CD4-positive, alpha-beta T cell treated with Interleukin-21 for 1 hour (primary cell): Measurements from ENCODE around the gene COPS8.

Experiments used
- DNase-seq: peaks from one replicate; pipeline ENCODE4 v3.0.0-alpha.2; 2020

The COPS8 gene

GRCh38 chr2:237132799-237133198, 47.1 kb downstream of the COPS8 start:
- no peak for DNase-seq

DNA sequence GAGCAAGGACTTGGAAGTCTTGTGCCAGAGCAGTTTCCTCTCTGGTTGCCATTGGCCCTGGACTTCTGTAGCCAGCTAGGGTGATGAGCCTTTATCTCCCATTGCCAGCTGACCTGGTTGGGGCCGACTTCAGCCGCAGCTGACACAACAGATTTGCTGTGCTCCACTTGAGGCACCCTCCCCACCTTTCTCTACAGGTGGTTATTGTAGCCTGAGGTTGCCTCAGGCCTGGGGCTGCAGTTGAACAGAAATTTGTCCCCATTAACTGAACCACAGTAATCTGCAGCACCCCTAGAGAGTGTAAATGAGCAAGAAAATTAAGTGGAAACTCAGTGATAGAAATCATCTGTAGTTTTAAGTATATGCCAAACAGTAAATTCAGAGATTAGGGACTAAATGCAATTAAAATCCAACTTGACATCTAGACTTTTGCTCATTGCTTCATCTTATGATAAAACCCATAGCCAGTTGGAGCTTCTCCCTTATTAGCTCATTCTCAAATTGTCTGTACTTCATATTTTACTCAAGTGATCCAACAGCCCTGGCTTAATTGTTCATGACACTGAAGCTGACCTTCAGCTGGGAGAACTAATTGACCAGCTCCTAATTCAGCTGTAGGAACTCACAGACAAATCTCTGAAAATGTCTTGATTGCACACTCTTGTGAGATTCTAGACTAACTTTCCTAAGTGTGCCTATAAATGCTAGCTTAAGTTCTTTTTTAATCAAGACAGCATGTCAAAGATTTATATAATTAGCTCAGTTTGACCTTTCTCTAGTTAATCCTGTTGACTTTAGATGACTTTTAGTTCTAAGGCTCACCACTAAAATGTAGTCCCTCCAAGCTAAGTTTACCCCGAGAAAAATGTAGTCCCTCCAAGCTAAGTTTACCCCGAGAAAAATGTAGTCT, 48.9 kb downstream of the COPS8 start:
- DNase-seq = no peak

GRCh38 chr2:237136824-237137223, 51.1 kb downstream of the COPS8 start:
- DNase-seq = no peak

- DNase-seq = no peak
Observed at GRCh38 chr2:237137626-237138323, 52.1 kb downstream of the COPS8 start.

DNA sequence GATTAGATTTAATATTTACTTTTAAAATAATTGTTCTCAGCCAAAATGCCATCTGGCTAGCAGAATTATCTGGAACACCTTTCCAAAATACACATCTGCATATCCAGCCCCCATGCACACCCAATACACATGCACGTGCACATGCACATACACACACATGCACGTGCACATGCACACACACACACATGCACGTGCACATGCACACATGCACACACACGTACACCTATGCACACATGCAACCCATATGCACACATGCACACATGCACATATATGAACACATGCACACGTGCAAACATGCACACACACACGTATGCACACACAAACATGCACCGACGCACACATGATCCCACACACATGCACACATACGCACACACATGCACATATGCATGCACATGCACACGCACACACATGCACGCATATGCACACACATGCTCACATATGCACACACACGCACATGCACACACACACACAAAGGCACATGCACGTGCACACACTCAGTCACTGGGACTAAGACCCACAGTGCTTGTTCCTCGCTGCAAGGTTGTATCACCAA, 53.5 kb downstream of the COPS8 start:
- DNase-seq = no peak

DNA sequence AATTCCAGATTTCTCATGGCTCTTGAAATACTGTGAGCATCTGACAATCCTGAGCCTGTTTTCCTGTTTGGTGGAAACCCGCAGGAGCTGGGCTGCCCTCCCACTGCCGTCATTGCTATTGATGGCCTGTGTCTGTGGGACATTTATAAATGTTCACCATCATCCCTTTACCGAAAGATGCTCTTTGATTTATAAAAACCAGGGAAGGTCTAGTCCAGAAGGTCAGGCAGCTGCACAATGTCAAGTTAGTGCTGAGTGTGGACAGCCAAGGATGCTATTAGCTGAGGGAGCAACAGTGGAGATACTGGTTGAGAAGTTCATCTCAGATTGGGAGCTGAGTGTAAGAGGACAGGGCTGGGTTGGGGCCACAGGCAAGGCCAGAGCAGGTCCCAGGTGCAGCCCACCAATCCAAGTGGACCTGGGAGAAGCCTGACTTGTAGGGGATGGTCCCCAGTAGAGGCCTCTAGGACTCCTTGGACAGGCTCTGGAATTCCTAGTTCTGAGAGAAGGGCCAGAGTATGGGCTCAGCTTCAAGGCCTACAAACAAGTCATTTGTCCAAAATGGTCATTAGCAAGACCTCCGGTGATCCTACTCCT, 55.1 kb downstream of the COPS8 start:
- no peak for DNase-seq

DNA sequence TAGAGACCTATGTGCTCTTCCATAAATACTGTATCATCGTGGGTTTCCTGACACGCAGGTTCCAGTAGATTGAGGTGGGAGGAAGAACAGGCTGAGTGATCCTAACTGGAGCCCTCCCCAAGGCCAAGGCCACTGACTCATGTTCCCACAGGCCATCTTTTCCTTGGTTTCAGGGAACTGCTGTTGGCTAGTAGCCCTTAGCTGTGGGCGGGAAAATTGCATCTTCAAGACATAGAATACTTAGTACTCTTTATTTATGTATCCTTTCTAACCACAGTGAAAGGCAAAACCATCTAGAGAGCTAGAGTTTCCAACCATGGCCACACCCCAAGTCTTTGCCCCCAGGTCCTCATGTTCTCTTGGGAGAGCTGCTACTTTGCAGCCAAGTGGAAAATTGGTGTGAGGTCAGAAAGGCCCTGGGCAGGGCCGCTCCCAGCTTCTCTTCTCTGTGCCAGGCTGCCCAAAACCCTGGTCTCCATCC, 55.9 kb downstream of the COPS8 start:
- DNase-seq = no peak

DNA sequence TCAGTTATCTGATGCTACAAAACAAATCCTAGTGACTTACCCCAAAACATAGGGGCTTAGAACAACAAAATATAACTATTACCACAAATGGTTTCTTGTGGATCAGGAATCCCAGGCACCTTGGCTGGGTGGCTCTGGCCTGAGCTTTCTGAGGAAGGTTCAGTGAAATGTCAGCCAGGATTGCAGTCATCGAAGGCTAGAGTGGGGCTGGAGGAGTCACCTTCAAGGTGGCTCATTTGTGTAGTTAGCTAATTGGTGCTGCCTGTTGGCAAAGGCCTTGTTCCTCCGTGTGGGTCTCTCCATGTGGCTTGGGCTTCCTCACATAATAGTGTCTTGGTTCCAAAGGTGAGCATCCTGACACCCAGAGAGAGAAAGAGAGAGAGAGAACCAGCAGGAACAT, 57.4 kb downstream of the COPS8 start:
- DNase-seq = no peak

GRCh38 chr2:237143676-237144440, 58.2 kb downstream of the COPS8 start:
- no peak for DNase-seq

- no peak for DNase-seq
Observed at GRCh38 chr2:237144516-237144915, 58.8 kb downstream of the COPS8 start.

DNA sequence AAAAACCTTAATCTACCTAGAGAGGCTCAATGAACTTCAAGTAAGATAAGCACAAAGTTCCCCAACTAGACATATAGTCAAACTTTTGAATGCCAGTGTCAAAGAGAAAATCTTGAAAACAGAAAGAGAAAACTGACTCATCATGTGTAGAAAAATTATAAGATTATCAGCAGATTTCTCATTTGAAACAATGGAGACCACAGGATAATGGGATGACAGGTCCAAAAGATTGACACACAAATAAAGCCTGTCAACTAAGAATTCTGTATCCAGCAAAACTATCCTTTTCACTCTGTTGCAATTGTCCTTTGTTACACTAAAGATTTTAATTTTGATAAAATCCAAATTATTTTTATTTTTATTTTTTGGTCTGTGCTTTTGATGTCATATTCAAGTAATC, 61.6 kb downstream of the COPS8 start:
- DNase-seq = no peak

DNA sequence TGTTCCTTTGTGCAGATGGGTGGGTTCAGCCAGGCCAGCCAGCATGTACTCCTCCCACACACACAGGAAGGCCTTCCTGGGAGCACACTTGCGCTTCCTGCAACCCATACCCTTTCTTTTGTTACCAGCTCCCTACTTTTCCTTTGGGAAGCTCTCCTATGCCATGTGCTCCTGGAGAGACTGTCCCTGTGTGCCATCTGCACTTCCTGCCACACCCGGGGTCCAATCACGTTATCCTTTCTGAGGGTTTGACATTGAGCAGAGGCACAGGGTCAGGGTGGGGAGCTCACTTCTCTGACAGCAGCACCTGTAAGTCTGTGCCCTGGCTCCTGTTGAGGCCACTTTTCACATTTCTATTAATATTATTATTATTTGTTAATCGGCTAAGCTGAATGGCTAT, 62.9 kb downstream of the COPS8 start:
- no peak for DNase-seq

GRCh38 chr2:237149425-237149824, 63.7 kb downstream of the COPS8 start:
- no peak for DNase-seq
